Trophoblast cell (in vitro differentiated cells and primary cell): ENCODE measurements around the gene CEP63.

ENCODE experiments used
- DNase-seq, 2 donors: peaks; one replicate each; pipeline ENCODE4 v3.0.0-alpha.2; 2016
- H2AFZ ChIP-seq: 2 replicates; pipeline ENCODE4 v1.6.1; 2013; ENCODE audit warnings: low read length, moderate library complexity, mild to moderate bottlenecking; ENCODE audit not compliant: insufficient read depth, poor library complexity
- H2AK5ac ChIP-seq: 2 replicates; pipeline ENCODE4 v1.6.1; 2013; ENCODE audit warnings: mild to moderate bottlenecking, low read length
- H2BK120ac ChIP-seq: 2 replicates; pipeline ENCODE4 v1.6.1; 2013; ENCODE audit warnings: low read length, mild to moderate bottlenecking, moderate library complexity; ENCODE audit not compliant: insufficient read depth, poor library complexity
- H2BK12ac ChIP-seq: 2 replicates; pipeline ENCODE4 v1.6.1; 2013; ENCODE audit warnings: mild to moderate bottlenecking, low read length, moderate library complexity
- H2BK5ac ChIP-seq: 2 replicates; pipeline ENCODE4 v1.6.1; 2013; ENCODE audit warnings: low read length, low read depth, moderate library complexity, mild to moderate bottlenecking; ENCODE audit not compliant: poor library complexity
- H3K14ac ChIP-seq: 2 replicates; pipeline ENCODE4 v1.6.1; 2013; ENCODE audit warnings: mild to moderate bottlenecking, low read length
- H3K18ac ChIP-seq: 2 replicates; pipeline ENCODE4 v1.6.1; 2013; ENCODE audit warnings: mild to moderate bottlenecking, low read length
- H3K23ac ChIP-seq: 2 replicates; pipeline ENCODE4 v1.6.1; 2013; ENCODE audit warnings: low read length
- H3K27ac ChIP-seq: 2 replicates; pipeline ENCODE4 v1.5.1; 2013; ENCODE audit warnings: low read depth, mild to moderate bottlenecking, inconsistent platforms, low read length, moderate library complexity
- H3K27me3 ChIP-seq: 2 replicates; pipeline ENCODE4 v1.6.1; 2013; ENCODE audit warnings: inconsistent platforms, mild to moderate bottlenecking, low read length, moderate library complexity; ENCODE audit not compliant: insufficient read depth
- H3K36me3 ChIP-seq, 2 experiments: 1 replicate in 1 of 2; 2 replicates in 1 of 2; pipeline ENCODE4 v1.6.1; 2013; ENCODE audit warnings: low read length in 2 of 2, mild to moderate bottlenecking in 2 of 2, moderate library complexity in 1 of 2; ENCODE audit not compliant: insufficient read depth in 2 of 2, control insufficient read depth in 1 of 2
- H3K4ac ChIP-seq: 2 replicates; pipeline ENCODE4 v1.6.1; 2013; ENCODE audit warnings: low read depth, mild to moderate bottlenecking, low read length, moderate library complexity
- H3K4me1 ChIP-seq, 2 experiments: 1 replicate in 1 of 2; 2 replicates in 1 of 2; pipeline ENCODE4 v1.6.1; 2013; ENCODE audit warnings: low read length in 2 of 2, mild to moderate bottlenecking in 2 of 2, moderate library complexity in 1 of 2; ENCODE audit not compliant: insufficient read depth in 2 of 2, control insufficient read depth in 1 of 2
- H3K4me2 ChIP-seq: 2 replicates; pipeline ENCODE4 v1.6.1; 2013; ENCODE audit warnings: inconsistent platforms, mild to moderate bottlenecking, low read length, moderate library complexity
- H3K4me3 ChIP-seq: 2 replicates; pipeline ENCODE4 v1.5.1; 2013; ENCODE audit warnings: mild to moderate bottlenecking, low read depth, low read length, inconsistent platforms
- H3K79me1 ChIP-seq: one replicate; pipeline ENCODE4 v1.6.1; 2013; ENCODE audit warnings: low read length
- H3K79me2 ChIP-seq: 2 replicates; pipeline ENCODE4 v1.6.1; 2013; ENCODE audit warnings: low read length, mild to moderate bottlenecking; ENCODE audit not compliant: control insufficient read depth, insufficient read depth, poor library complexity
- H3K9ac ChIP-seq: 2 replicates; pipeline ENCODE4 v1.6.1; 2013; ENCODE audit warnings: mild to moderate bottlenecking, low read length
- H3K9me3 ChIP-seq: 2 replicates; pipeline ENCODE4 v1.6.1; 2013; ENCODE audit warnings: low read depth, mild to moderate bottlenecking, control low read depth, inconsistent platforms, low read length; ENCODE audit not compliant: insufficient read depth
- H4K12ac ChIP-seq: 2 replicates; pipeline ENCODE4 v1.6.1; 2013; ENCODE audit warnings: low read depth, mild to moderate bottlenecking, low read length, moderate library complexity
- H4K8ac ChIP-seq: 2 replicates; pipeline ENCODE4 v1.6.1; 2013; ENCODE audit warnings: low read depth, mild to moderate bottlenecking, low read length, moderate library complexity
- H4K91ac ChIP-seq: one replicate; pipeline ENCODE4 v1.6.1; 2013; ENCODE audit warnings: low read depth, mild to moderate bottlenecking, low read length, moderate library complexity
- WGBS: extraction: QIAGEN DNeasy Blood & Tissue Kit; methylation state at CpG from one replicate; pipeline ENCODE4 v1.1.7; 2013; ENCODE audit warnings: missing lambda C conversion rate; ENCODE audit not compliant: insufficient read length, insufficient coverage; ENCODE audit errors: extremely low coverage; 5-methylcytosine and 5-hydroxymethylcytosine counted together

Gene CEP63

DNA sequence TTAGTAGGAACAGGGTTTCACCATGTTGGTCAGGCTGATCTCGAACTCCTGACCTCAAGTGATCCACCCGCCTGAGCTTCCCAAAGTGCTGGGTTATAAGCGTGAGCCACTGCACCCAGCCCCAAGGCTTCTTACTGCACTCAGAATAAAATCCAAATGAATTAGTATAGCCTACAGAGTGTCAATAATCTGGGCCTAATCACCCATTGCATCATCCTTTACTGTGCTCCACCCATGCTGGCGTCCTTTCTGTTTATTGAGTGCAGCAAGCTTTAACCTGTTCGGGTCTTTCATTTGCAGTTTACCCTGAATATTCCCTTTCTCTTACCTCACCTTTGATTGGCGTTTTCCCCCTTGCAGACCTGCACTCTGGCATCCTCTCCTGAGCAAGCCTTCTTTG lies 77.7 kb downstream of the CEP63 start:
- Histone ChIP-seq H2BK120ac (no peak overlapping the region), H3K9ac (no peak overlapping the region), H3K14ac (no peak overlapping the region), H2BK12ac (no peak overlapping the region), H3K4me2 (no peak overlapping the region), H2AFZ (no peak overlapping the region), H2BK5ac (no peak overlapping the region), H3K4me1 (no peaks in the 10 kb centered on the region), H3K4me3 (no peak overlapping the region), H3K4ac (no peak overlapping the region), H4K8ac (no peak overlapping the region), H3K79me2 (no peaks in the 10 kb centered on the region), H3K27me3 (no peaks in the 10 kb centered on the region), H4K12ac (no peak overlapping the region), H3K18ac (no peak overlapping the region), H2AK5ac (no peak overlapping the region), H3K23ac (no peak overlapping the region), H4K91ac (no peak overlapping the region), H3K9me3 (peaks cover 2% of the 10 kb centered on the region), H3K27ac (no peak overlapping the region), H3K36me3 (peaks cover 5 to 7% of the 10 kb centered on the region in 2 experiments), H3K79me1 (no peaks in the 10 kb centered on the region)
- DNase-seq, result peak in 1 of 2 donors; percentile 56
- WGBS, result no CpG with 5 or more reads among the region's 6 CpGs

- Histone ChIP-seq H2BK120ac (no peak overlapping the region), H2BK12ac (no peak overlapping the region), H2AFZ (no peak overlapping the region), H4K91ac (no peak overlapping the region), H3K36me3 (peaks cover 7 to 8% of the 10 kb centered on the region in 2 experiments), H3K9ac (no peak overlapping the region), H4K12ac (no peak overlapping the region), H2AK5ac (no peak overlapping the region), H3K4me1 (no peaks in the 10 kb centered on the region), H3K23ac (no peak overlapping the region), H3K27ac (no peak overlapping the region), H3K79me1 (no peaks in the 10 kb centered on the region), H4K8ac (no peak overlapping the region), H3K4me2 (no peak overlapping the region), H2BK5ac (no peak overlapping the region), H3K79me2 (no peaks in the 10 kb centered on the region), H3K9me3 (peaks cover 8% of the 10 kb centered on the region), H3K27me3 (no peaks in the 10 kb centered on the region), H3K4me3 (no peak overlapping the region), H3K18ac (no peak overlapping the region), H3K14ac (no peak overlapping the region), H3K4ac (no peak overlapping the region)
- no CpG with 5 or more reads among the region's 2 CpGs for WGBS
- DNase-seq, result peak; percentile 12 to 68
Observed at GRCh38 chr3:134564991-134565390, 79.1 kb downstream of the CEP63 start.

GRCh38 chr3:134567605-134568004 lies 81.7 kb downstream of the CEP63 start:
- Histone ChIP-seq H2BK5ac (no peak overlapping the region), H2AK5ac (no peak overlapping the region), H4K8ac (no peak overlapping the region), H3K79me1 (no peaks in the 10 kb centered on the region), H2BK12ac (no peak overlapping the region), H3K9me3 (peaks cover 10% of the 10 kb centered on the region), H4K12ac (no peak overlapping the region), H3K9ac (no peak overlapping the region), H4K91ac (no peak overlapping the region), H3K18ac (no peak overlapping the region), H3K79me2 (no peaks in the 10 kb centered on the region), H3K4me1 (no peaks in the 10 kb centered on the region), H2BK120ac (no peak overlapping the region), H3K36me3 (peaks cover 4 to 6% of the 10 kb centered on the region in 2 experiments), H3K27me3 (no peaks in the 10 kb centered on the region), H3K4me2 (no peak overlapping the region), H3K27ac (no peak overlapping the region), H3K23ac (no peak overlapping the region), H2AFZ (no peak overlapping the region), H3K4ac (no peak overlapping the region), H3K14ac (no peak overlapping the region), H3K4me3 (no peak overlapping the region)
- no CpG with 5 or more reads among the region's 4 CpGs for WGBS
- DNase-seq, result no peak

GRCh38 chr3:134568790-134569189 lies 82.9 kb downstream of the CEP63 start:
- Histone ChIP-seq H3K27me3 (no peaks in the 10 kb centered on the region), H4K8ac (no peak overlapping the region), H3K4me1 (no peaks in the 10 kb centered on the region), H3K79me2 (no peaks in the 10 kb centered on the region), H2AK5ac (no peak overlapping the region), H4K12ac (no peak overlapping the region), H3K18ac (no peak overlapping the region), H3K4ac (no peak overlapping the region), H3K9me3 (peaks cover 10% of the 10 kb centered on the region), H3K4me2 (no peak overlapping the region), H3K14ac (no peak overlapping the region), H2BK120ac (no peak overlapping the region), H3K9ac (no peak overlapping the region), H4K91ac (no peak overlapping the region), H3K27ac (no peak overlapping the region), H2AFZ (no peak overlapping the region), H3K23ac (no peak overlapping the region), H2BK5ac (no peak overlapping the region), H2BK12ac (no peak overlapping the region), H3K4me3 (no peak overlapping the region), H3K36me3 (peaks cover 4 to 6% of the 10 kb centered on the region in 2 experiments), H3K79me1 (no peaks in the 10 kb centered on the region)
- no CpG with 5 or more reads among the region's 6 CpGs for WGBS
- no peak for DNase-seq
